Activated CD8-positive, alpha-beta memory T cell treated with anti-CD3 and anti-CD28 coated beads for 36 hours (primary cell): ENCODE measurements around the gene SCG5. TPM values are rescaled to one million over a fixed set of nuclear protein-coding genes. Genes with fewer than 3 reads are reported as not detected.

ENCODE experiments used
- CTCF ChIA-PET: fragments of 350-600 bp; sonication (Branson Sonifier 250); formaldehyde crosslinking; loops from one replicate; lab custom pipeline; 2021; ENCODE audit warnings: antibody characterized with exemption; lab: Charles Lee
- POLR2A ChIA-PET: fragments of 350-600 bp; sonication (Branson Sonifier 250); formaldehyde crosslinking; loops from one replicate; lab custom pipeline; 2021; ENCODE audit warnings: antibody characterized with exemption; lab: Charles Lee
- total RNA-seq, 2 experiments: library from RNA; stranded (reverse); gene quantifications; one replicate each; pipeline ENCODE4 v1.2.3, GENCODE V29; 2021

Gene SCG5
- total RNA-seq, 2 experiments from 2014 or later, result 0.70 to 0.71 TPM

DNA sequence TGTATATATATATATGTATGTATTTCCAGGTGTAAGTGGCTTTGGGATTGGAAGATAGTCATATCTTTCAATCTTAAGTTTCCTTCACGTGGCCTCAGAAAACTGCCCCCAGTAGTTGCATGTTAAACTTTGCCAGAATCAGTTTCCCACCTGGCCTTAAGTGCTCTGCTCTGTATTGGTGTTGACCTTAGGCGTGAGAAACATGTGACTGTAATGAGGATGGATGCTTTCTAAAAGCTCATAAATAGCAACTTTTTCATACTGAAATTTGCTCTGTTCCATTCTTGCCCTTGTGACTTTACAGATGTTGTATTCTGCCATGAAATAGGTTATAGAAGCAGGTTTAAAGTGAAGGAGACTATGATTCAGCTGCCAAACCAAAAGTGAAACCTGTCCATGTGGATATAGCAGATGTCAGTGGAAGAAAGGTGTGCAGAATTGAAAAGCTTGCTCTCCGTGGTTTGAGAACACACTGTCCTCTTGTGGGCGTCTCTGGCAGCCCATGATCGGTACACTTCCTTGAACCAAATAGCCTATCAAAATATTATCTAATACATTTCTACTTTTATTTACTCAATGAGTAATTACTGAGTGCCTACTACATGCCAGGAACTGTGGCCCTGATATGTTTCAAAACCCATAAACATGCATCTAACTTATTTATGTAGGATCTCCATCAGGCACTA, 15.8 kb downstream of the SCG5 start:
- CTCF ChIA-PET, result no interaction called here
- POLR2A ChIA-PET, result no interaction called here

DNA sequence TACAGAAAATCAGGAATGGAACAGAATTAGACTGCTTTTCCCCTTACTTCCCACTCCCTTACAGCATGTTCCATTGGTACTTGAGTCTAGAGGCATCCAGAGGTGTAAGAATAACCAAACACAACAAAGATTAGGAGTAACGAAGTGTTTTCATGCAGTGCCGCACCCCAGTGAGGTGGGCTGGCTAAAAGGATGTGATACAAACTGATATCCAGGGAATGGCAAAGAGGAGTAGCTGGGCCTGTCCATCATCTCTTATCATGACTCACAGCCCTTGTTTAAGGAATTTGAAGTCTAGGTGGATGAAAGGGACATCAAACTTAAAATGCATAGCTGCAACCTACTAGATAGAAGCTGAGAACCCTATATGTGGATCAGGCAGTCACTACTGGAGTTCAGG, 16.4 kb downstream of the SCG5 start:
- ChIA-PET CTCF (no interaction called here), POLR2A (no interaction called here)

- ChIA-PET POLR2A (no interaction called here), CTCF (interaction anchor here (1.0 to 1.4 kb wide), 2 partner anchors 10 to 20 kb away, joined by 3 to 5 read pairs; no protein-coding TSS in a partner anchor)
Observed at GRCh38 chr15:32659340-32660155, 18.0 kb downstream of the SCG5 start.

DNA sequence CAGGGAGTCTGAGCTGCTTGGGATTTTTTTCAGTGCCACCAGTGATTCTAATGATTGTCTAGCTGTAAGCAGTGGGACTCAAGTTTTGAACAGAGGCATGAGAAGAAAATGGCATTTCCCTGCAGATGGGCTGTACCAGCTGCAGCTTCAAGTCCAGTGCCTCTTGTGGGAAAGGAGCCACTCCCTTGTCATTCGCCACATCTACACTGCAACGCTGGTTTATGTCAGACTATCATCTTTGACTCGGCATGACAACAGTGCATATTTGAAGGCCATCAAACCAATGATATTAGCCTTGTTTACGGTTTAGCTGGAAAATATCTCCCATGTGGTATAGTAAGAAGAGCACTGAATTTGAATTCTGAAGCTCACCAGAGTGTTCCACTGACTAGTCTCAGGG, 22.2 kb downstream of the SCG5 start:
- CTCF ChIA-PET, result interaction anchor here (1.3 to 1.5 kb wide), 2 partner anchors 10 to 1037 kb away, joined by 3 to 6 read pairs; no protein-coding TSS in a partner anchor
- POLR2A ChIA-PET, result no interaction called here

DNA sequence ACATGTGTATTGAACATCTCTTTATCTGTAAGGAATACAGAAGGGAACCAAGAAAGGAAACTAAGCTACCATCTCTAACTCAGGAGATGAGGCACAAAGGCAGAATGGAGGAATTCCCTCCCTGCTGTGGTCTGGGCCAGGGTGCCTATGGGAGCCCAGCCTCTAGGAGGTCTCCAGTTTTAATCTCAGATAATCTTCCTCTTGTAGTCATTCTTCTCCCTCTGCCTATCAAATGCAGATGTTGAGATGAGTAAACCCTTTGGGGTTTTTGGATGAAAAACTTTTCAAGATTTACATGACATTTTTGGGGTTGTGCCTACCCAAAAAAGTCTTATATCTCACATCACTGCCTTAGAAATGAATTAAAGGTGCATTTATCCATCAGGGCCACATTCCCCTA, 23.3 kb downstream of the SCG5 start:
- POLR2A ChIA-PET, result no interaction called here
- CTCF ChIA-PET, result no interaction called here

- POLR2A ChIA-PET, result no interaction called here
- CTCF ChIA-PET, result no interaction called here
Observed at GRCh38 chr15:32667321-32667720, 25.8 kb downstream of the SCG5 start.

DNA sequence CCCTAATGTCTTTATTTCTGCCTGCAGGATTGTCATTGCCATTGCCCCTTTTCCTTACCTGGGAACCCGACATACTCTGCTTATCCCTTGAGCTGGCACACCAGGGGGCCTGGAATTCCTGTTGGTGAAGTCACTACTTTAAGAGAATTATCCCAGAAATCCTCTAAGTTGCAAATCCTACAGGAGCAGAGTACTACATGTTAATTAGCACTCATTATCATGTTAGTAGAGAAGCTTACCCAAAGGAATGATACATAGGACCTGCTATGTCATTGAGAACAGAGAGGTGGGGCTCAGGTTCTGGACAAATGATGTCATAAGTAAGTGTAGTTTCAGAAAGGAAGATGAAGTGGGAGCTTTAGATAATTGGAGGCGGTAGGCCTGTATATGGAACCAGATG, 27.4 kb downstream of the SCG5 start:
- CTCF ChIA-PET, result no interaction called here
- POLR2A ChIA-PET, result no interaction called here

DNA sequence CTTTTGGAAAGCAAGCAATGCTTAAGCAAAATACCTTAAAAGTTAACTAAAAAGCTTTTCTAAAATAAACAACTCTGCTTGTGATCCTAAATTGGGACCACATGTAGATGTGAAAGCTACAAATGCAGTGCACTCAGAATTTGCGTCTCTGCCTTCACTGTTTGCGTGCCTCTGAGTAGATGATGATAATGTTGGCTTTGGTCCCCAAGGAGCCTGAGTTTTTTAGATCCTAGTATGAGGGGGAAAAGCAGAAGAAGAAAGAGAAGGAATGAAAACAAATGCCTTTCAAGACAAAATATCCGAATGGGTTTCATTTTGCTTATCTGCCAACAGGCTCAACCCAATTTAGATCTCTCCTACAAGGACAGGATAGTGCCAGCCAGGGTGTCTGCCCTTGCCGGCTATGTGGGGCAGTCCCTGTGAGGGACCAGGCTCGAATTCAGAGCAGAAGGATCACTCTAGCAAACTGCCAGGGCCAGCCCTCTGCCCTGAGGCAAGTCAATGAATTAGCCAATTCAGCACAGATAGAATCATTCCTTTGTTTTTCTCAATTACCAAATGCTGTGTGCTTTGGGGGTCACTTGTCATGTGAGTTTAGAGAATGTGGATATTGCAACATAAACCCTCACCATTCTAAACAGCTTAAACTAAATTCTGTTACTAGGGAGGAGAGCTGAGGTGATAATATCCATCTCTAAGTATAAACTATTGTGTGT, 28.5 kb downstream of the SCG5 start:
- POLR2A ChIA-PET, result no interaction called here

GRCh38 chr15:32670623-32671022, 29.1 kb downstream of the SCG5 start:
- CTCF ChIA-PET, result no interaction called here
- POLR2A ChIA-PET, result no interaction called here

More for the DNA sequence above, 28.5 kb downstream of the SCG5 start:
- CTCF ChIA-PET, result no interaction called here

GRCh38 chr15:32671339-32672325, 30.1 kb downstream of the SCG5 start:
- ChIA-PET POLR2A (no interaction called here), CTCF (no interaction called here)

- ChIA-PET CTCF (no interaction called here), POLR2A (no interaction called here)
Observed at GRCh38 chr15:32674681-32675080, 33.2 kb downstream of the SCG5 start.

GRCh38 chr15:32675466-32675865, 34.0 kb downstream of the SCG5 start:
- CTCF ChIA-PET, result no interaction called here

DNA sequence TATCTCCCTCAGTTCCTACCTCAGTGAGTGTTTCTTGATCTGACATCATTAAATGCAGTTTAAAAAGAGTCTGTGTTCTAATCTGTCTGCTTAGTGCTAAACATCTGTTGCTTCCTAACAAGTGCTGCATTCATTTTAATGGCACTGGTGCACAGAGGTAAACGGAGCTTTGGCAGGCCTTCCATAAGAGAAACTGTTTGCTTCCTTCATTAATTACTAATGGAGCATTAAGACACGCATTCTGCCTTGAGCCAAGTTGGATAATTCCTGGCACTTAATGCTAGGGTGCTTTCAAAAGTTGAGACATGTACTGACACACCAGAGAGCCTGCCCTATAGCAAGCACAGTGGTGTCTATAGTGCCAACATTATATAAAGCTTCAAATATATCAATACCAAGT, 34.7 kb downstream of the SCG5 start:
- POLR2A ChIA-PET, result no interaction called here
- CTCF ChIA-PET, result no interaction called here

More at GRCh38 chr15:32675466-32675865, 34.0 kb downstream of the SCG5 start:
- POLR2A ChIA-PET, result no interaction called here

GRCh38 chr15:32677238-32677750, 35.8 kb downstream of the SCG5 start:
- CTCF ChIA-PET, result no interaction called here
- POLR2A ChIA-PET, result no interaction called here

DNA sequence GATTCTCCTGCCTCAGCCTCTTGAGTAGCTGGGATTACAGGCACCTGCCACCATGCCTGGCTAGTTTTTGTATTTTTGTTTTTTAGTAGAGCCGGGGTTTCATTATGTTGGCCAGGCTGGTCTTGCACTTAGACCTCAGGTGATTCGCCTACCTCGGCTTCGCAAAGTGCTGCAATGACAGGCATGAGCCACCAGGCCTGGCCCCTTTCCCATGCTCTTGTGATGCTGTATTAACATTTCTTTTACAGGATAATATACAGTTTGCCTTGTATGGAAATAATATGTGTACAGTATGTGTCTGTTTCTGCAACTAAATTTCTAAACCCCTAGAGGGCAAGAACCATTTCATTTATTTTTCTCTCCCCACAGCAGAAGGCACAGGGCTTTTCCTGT, 37.8 kb downstream of the SCG5 start:
- POLR2A ChIA-PET, result no interaction called here
- CTCF ChIA-PET, result no interaction called here

DNA sequence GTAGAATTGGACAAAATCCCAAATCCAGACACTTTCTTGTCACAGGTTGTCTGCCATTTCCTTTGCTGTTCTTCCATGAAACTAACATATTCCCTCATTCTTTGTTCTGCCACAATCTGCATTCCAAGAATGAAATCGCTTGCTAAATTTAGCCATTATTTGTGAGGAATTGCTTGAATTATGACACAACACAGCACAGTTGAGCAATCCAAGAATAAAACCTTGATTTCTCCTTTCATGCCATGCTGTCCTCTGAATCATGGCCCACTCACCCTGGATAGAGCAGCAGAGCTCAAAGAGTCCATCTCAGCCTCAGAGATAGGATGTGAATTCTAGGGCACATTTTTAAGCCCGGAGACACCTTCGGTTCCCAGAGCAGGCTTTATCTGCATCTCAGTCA, 41.1 kb downstream of the SCG5 start:
- ChIA-PET POLR2A (no interaction called here), CTCF (no interaction called here)

- POLR2A ChIA-PET, result no interaction called here
- CTCF ChIA-PET, result no interaction called here
Observed at GRCh38 chr15:32682977-32683630, 41.6 kb downstream of the SCG5 start.

GRCh38 chr15:32683906-32684584, 42.5 kb downstream of the SCG5 start:
- CTCF ChIA-PET, result no interaction called here
- POLR2A ChIA-PET, result no interaction called here
